Femur (tissue), 1 donor: ENCODE results near the gene GDPD1.
"Not testable (repeated sequence)": the region's sequence is repeated elsewhere in the genome, so short reads cannot be mapped to it uniquely, and the experiment has no call there.

Experiments used
- DNase-seq: peaks from one replicate; pipeline ENCODE4 v3.0.0-alpha.2; 2017

GDPD1 gene

DNA sequence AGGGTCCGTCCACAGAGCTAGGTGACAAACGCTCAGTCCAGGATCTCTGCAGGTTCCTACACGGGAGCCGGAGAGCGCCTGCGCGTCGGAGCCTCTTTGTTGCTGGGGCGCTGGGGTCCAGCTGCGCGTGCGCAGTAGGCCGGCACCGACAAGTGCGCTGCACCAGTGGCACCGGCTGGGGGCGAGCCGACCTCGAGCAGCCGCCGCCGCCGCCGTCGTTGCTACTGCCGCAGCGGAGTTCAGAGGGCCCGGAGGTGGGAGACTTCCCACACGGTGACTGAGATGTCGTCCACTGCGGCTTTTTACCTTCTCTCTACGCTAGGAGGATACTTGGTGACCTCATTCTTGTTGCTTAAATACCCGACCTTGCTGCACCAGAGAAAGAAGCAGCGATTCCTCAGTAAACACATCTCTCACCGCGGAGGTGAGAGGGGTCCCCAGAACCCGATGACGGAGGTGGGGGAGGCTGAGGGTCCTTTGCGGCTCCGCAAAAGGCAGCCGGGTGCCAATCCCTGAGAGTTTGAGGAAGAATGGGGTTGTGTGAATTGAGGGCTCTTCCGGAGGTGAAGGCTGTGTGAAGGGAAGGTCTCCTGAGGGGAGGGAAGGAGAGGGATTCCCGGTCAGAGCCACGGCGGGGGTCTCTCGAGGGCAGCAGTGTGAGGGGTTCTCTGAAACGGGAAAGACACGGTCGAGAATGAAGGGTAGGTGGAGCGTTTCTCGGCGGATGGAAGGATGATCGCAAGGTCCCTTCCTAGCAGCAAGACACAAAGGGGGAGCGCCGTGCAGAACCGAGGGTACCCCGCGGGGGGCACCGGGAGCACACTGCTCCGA, at the start of gene GDPD1:
Gene GDPD1 (plus strand): TSS at position 184 of the 831 bp plus-strand sequence. CDS start 99 bp downstream, at position 283.
- DNase-seq = peak; percentile 96

DNA sequence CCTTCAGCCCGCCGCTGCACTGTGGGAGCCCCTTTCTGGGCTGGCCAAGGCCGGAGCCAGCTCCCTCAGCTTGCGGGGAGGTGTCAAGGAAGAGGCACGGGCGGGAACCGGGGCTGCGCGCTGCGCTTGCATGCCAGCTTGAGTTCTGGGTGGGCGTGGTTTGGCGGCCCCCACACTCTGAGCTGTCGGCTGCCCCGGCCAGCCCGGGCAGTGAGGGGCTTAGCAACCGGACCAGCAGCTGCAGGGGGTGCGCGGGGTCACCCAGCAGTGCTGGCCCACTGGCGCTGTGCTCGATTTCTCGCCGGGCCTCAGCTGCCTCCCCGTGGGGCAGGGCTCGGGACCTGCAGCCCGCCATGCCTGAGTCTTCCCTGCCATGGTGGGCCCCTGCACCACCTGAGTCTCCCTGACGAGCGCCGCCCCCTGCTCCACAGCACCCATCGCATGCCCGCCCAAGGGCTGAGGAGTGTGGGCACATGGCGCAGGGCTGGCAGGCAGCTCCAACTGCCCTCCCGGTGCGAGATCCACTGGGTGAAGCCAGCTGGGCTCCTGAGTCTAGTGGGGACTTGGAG, 47.8 kb upstream of the GDPD1 start:
- no peak for DNase-seq

DNA sequence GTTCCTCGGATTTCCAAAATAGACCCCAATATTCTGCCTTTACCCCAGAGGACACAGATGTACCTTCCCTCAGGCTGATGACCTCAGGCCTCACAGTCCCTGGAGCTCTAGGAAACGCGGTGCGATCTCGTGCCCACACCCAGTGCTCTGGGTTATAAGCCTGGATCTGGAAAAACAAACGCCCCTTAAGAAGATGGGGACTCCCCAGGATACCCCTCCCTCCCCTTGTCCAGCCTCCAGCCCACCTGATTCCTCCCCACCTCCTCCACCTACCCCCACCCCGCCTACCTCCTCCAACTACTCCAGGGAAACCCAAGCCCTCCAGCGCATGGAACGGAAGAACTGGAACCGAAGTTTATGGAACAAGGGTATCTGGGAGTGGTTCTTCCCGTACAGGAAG, 45.6 kb upstream of the GDPD1 start:
- DNase-seq = no peak

DNA sequence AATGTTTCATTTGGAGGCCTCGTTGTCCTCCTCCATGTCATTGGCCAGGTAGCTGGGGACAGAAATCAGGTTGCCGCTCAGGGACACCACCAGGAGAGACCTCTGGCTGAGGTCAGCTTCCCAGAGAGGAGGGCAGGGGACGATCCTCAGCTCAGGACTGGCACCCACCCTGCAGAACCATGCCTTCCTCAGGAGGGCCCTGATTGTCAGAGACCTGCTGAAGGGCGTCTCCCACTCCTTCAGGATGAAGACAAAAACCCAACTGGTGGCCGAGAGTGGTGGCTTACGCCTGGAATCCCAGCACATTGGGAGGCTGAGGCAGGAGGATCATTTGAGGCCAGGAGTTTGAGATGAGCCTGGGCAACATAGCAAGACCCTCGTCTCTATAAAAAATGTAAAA, 45.2 kb upstream of the GDPD1 start:
- DNase-seq = no peak

DNA sequence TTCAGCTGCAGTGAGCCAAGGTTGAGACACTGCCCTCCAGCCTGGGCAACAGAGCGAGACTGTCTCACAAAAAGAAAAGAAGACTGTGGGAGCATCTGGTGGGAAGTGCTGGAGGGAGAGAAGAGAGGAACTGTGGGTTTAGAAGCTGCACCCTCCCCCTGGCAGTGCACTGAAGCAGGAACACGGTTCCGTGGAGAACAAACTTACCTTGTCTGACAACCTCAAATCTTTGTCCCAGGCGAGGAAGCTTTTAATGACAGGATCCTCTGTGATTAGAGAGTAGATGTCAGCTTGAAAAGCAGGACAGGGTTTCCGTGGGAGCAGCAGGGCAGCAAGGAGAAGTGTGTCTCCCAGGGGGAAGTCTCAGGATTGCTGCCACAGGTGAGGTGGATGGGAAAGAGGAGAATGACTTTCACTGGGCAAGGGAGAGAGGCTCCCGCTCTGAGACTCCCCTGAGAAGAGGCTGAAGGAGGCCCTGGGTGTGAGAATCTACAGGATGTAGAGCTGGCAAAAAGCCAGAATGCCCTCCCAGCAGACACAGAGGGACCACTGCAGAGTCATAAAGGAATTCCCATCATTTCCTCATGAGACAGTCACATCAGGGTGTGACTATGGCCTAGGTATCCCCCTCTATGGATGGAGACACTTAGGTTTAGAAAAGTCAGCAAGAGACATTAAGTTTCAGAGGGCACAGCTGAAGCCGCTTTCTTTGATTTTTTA, 41.9 kb upstream of the GDPD1 start:
- no peak for DNase-seq

DNA sequence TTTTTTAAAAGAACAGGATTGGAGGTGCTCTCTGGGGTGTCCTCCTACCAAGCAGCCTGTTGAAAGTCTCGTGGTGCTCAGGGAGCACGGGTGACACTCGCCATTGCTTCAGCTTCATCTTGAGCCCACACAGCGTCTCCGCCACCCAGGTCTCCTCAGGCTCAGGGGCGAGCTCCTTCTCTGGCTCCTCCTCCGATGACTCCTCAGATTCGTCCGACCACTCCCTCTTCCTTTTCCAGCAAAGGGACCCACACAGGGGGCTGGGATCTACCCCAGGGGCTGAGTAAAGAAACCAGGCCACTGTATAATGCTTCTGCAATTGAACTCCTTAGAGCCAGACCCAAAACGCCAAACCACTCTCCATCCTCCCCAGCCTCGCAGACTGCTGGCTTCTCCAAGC, 40.7 kb upstream of the GDPD1 start:
- not testable (repeated sequence) for DNase-seq

DNA sequence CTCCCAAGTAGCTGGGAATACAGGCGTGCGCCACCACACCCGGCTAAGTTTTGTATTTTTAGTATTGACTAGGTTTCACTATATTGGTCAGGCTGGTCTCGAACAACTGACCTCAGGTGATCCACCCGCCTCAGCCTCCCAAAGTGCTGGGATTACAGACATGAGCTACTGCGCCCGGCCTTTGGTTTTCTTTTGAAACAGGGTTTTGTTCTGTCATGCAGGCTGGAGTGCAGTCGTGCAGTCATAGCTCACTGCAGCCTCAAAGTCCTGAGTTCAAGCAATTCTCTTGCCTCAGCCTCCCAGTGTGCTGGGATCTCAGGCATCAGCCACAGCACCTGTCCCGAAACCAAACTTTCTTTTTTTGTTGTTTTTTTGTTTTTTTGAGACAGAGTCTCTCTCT, 39.7 kb upstream of the GDPD1 start:
- no peak for DNase-seq

DNA sequence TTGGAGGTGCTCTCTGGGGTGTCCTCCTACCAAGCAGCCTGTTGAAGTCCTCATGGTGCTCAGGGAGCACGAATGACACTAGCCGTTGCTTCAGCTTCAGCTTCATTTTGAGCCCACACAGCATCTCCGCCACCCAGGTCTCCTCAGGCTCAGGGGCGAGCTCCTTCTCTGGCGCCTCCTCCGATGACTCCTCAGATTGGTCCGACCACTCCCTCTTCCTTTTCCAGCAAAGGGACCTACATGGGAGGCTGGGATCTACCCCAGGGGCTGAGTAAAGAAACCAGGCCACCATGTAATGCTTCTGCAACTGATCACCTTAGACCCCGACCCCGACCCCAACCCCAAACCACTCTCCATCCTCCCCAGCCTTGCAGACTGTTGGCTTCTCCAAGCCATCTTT, 38.8 kb upstream of the GDPD1 start:
- no peak for DNase-seq

DNA sequence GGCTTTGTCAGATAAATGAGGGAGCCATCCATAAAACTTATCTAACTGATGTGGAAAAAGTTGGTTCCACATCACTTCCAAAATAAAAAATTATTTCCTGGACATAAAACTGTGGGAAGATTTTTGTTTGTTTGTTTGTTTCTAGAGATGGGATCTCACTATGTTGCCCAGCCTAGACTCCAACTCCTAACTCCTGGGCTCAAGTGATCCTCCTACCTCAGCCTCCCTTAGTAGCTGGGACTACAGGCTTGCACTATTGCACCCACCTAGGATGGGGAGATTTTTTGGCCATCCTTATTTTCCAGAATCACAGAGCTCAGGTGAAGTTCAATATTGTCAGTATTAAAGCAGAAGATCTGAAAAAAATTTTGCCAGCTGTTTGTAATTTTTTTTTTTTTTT, 34.3 kb upstream of the GDPD1 start:
- no peak for DNase-seq

DNA sequence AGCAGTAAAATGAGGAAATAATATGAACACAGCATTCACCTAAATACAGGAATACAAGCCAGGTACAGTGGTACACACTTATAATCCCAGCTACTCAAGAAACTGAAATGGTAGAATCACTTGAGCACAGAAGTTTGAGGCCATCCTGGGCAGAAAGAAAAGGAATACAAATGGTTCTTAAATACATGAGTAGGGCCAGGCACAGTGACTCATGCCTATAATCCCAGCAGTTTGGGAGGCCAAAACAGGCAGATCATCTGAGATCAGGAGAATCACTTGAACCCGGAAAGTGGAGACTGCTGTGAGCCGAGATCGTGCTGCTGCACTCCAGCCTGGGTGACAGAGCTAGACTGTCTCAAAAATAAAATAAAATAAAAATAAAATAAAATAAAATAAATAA, 33.5 kb upstream of the GDPD1 start:
- no peak for DNase-seq

DNA sequence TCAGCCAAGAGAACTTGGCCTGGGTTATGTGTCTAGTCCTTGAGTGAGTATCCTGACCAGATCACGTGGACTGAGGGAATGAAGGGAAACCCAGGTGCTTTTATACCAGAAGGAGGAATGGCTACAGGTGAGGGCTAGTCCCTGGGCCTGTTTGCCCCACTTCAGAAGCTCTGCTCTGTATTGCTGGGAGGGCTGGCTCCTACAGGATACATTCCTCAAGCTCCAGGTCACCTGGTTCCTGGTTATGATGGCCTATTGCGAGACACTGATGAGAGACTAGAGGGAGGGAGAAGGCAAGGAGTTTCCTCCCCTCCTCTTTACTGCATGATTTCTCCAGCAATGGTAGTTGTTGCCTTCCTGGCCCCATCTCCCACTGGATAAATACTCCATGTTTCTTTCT, 29.5 kb upstream of the GDPD1 start:
- DNase-seq = no peak

DNA sequence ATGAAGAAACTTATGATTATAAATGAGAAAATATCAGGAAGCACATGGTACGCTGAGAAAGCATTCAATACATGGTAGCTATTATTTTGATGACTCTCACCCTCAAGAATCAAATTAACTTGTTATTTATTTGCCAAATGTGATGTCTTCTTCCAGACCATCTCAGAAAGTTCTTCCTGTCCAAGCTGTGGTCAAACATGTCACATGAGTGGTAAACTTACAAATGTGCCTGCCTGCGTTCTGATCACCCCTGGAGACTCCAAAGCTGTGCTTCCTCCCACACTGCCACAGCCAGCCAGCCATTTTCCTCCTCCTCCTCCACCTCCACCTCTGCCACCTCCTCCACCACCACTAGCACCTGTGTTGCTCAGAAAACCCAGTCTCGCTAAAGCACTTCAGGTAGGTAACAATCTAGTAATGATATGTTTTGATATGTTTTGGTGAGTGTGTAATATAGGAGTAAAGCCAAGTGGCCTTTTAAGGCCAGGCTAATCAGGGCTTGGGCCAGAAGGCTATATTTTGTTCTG, 26.9 kb upstream of the GDPD1 start:
- no peak for DNase-seq

DNA sequence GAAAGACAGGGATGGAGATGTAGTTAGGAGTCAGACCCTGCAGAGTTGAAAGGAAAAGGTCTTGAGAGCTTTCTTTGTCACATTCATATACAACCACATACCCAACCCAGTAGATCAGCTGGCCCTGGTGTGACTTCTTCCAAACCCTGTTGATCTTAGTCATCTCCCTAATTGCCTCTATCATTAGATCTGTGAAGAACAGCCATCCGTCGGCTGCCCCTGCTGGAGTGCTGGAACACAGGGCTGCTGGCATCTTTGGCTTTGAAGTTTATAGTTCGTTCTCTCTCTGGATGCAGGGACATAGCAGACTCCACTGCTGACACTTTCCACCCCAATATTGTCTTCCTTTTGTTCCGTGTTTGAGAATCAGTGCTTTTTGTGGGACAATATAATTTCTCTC, 20.9 kb upstream of the GDPD1 start:
- DNase-seq = no peak

DNA sequence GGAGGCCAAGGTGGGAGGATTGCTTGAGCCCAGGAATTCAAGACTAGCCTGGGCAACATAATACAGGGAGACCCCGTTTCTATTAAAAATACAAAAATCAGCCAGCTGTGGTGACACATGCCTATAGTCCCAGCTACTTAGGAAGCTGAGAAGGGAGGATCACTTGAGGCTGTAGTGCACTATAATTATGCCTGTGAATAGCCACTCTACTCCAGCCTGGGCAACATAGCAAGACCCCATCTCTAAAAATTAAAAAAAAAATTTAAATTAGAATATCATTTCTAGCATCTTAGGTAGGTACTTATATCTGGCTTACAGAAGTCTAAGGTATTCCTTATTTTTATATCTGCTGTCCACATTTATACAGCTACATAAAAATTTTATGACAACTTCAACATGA, 18.0 kb upstream of the GDPD1 start:
- DNase-seq = no peak

DNA sequence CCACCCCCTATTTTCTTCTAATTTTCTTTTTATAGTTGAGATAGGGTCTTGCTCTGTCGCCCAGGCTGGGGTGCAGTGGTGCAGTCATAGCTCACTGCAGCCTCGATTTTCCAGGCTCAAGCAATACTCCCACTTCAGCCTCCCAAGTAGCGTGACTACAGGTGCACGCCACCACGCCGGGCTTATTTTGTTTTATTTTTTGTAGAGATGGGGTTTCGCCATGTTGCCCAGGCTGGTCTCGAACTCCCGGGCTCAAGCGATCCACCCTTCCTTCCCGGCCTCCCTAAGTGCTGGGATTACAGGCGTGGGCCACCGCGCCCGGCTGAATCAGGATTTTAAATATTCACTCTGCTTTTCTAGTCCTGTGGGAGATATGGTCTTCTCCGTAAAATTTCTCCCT, 941 bp upstream of the GDPD1 start:
- no peak for DNase-seq

DNA sequence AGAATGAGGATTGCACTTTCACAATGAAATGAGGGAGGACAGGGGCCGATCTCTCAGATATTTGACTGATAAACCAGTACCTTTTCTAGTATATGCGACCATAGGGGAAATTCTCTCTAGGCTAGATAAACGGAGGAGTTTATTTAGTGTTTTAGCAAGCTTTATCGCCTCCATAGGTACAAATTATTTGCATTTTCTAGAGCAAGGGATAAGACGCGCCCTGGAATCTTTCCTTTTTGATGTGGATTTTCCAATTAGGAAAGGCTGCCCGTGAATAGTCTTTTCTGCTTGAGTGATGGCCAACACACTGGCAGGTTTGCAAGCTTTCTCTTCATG, 351 bp upstream of the GDPD1 start:
- no peak for DNase-seq

DNA sequence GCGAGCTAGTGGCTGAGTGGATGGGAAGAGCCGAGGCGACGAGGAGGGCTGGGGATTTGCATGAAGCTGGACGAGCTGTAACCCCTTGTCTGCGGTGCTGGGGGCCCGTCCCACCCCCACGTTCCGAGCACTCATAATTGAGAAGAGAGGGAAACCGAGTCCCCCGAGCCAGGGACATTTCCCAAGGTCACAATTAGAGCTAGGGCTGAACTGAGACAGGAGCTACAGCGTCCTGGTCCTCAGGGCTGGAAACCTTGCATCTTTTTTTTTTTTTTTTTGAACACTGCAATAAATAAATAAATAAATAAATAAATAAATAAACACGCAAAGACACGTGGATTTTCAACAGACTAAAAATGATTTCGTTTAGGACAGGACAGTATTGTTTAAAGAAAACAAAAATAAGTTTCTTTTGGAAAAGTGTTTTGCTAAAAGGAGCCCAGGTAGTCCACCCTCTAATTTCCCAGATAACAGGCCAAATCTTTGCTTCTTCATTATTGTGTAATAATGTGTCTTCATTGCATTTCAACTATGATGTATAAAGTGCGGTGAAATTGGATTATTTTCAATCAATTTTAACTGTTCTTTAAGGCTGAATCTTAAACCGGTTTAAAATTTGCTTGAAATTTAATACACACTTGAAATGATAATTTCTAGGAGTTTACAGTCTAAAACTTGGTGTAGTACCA, 992 bp downstream of the GDPD1 start:
- no peak for DNase-seq

DNA sequence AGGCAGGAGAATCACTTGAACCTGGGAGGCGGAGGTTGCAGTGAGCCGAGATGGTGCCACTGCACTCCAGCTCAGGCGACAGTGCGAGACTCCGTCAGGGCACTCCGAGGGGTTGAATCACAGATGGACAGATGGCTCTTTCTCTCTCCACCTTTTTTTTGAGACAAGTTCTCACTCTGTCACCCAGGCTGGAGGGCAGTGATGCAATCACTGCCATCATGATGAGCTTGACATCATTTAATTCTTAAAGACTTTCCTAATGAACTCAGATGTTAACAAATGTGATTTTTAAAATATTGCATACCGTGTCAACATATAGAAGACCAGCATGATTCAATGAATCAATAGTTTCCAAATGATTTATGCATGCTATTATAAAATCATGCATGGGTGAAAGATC, 3.5 kb downstream of the GDPD1 start:
- DNase-seq = no peak

DNA sequence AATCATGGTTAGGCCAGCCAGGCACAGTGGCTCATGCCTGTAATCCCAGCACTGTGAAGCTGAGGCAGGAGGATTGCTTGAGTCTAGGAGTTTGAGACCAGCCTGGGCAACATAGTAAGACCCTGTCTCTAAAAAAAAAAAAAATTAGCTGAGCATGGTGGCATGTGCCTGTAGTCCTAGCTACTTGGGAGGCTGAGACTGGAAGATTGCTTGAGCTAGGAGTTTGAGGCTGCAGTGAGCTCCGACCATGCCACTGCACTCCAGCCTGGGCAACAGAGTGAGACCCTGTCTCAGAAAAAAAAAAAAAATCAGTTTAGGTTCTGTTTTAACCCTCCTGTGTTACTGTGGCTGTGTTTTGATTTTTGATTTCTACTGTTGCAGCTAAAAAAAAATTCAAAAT, 8.3 kb downstream of the GDPD1 start:
- DNase-seq = not testable (repeated sequence)

DNA sequence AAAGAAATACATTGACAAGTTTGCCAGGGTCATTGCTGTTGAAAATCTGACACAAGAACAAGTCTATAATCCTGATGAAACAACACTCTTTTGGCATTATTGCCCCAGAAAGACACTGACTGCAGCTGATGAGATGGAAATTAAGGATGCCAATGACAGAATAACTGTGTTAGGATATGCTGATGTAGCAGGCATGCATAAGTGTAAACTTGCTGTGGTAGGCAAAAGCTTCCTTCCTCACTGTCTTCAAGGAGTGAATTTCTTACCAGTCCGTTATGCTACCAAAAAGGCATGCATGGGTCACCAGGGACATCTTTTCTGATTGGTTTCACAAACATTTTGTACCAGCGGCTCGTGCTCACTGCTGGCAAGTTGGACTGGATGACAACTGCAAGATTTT, 10.5 kb downstream of the GDPD1 start:
- DNase-seq = no peak

DNA sequence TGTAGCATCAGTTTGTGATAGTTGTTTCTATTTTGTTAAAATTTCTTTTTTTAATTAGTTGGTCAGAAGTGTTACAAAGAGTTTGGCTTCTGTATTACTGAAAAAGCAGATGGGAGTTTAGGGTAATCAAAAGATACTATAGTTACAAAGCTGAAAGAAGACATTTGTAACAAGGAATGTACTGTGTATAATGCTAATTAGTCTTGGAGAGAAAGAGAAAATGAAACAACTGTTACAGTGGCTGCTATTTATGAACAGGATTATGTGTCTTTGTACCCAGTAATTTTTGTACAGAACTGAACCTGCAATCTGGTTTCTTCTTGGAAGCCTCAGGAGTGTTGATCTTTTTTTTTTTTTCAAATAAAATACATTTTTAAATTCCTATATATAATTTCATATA, 14.3 kb downstream of the GDPD1 start:
- DNase-seq = no peak

DNA sequence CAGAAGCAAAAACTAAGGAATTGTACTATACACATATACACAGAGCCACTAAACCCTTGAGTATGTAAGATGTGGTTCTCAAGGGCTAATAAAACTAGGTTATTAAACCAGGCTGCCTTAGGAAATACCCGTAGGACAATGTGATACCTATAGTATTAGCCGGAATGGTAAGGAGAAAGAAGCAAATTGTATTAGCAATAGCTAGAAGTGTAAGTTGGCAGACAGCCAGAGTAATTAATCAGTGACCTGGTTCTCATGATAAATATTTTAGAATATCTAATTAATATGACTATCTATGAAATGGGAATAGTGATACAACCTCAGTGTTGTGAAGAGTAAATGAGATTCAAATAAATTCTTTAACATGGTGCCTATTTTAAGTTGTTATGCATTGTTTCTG, 18.6 kb downstream of the GDPD1 start:
- DNase-seq = no peak

DNA sequence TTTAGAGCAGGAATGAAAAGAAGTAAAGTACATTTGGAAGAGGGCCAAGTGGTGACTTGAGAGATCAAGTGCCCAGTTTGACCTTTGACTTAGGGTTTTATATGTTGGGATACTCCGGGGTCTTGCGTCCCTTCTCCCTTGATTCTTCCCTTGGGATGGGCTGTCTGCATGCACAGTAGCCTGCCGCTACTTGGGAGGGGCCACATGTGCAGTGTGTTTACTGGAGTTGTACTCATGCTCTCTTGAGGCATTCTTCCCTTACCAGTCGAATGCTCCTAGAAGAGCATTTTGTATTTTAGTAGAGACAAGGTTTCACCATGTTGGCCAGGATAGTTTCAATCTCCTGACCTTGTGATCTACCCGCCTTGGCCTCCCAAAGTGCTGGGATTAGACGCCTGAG, 23.8 kb downstream of the GDPD1 start:
- DNase-seq = no peak

DNA sequence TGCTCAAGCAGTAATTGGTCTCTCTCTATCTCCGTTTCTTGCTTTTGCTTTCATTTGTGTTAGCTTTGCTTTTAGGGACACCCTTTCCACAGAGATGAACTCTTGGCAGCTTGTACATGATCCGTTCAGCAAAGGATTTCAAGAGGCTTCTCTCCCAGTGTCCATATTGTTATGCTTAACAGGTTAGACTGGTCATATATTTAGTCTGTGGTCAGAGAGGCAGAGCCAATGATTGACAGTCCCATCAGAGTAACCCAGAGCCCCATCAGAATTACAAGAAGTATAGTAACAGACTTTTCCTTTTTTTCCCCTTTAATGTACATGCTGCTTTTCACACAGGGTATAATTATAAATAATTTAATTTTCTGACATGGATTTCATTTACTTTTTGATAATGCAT, 34.4 kb downstream of the GDPD1 start:
- DNase-seq = no peak
